H1 (cell line): ENCODE data around the gene BOLA3. TPM values are rescaled to one million over a fixed set of nuclear protein-coding genes. Genes with fewer than 3 reads are reported as not detected.

Experiments used
- BRCA1 ChIP-seq: IDR thresholded peaks from 2 replicates; pipeline ENCODE4 v1.6.1; 2012; ENCODE audit warnings: low read depth, low read length, improper control_type of control experiment
- CBX8 ChIP-seq: fragments of 300-800, 300-1000 bp; sonication (generic); IDR thresholded peaks from 2 replicates; pipeline ENCODE4 v1.7.1; 2016; ENCODE audit warnings: low read depth, low read length, borderline replicate concordance
- CEBPB ChIP-seq: IDR thresholded peaks from 2 replicates; pipeline ENCODE4 v1.6.1; 2012; ENCODE audit warnings: low read depth, low read length
- GABPA ChIP-seq: IDR thresholded peaks from 2 replicates; pipeline ENCODE4 v1.6.1; 2011; ENCODE audit warnings: mild to moderate bottlenecking, low read length, moderate library complexity, borderline replicate concordance; ENCODE audit not compliant: insufficient read depth
- HDAC2 ChIP-seq, 2 experiments: fragments of 300-600 bp in 1 of 2; sonication (generic) in 1 of 2; IDR thresholded peaks; 2 replicates each; pipeline ENCODE4 v1.6.1; 2011 to 2012; ENCODE audit warnings: low read depth in 2 of 2, low read length in 2 of 2, mild to moderate bottlenecking in 2 of 2, moderate library complexity in 2 of 2, borderline replicate concordance in 1 of 2, inconsistent platforms in 1 of 2
- POLR2AphosphoS5 ChIP-seq: IDR thresholded peaks from 2 replicates; pipeline ENCODE4 v1.6.1; 2011; ENCODE audit warnings: low read depth, low read length
- POU5F1 ChIP-seq: IDR thresholded peaks from 2 replicates; pipeline ENCODE4 v1.6.1; 2011; ENCODE audit warnings: low read depth, mild to moderate bottlenecking, low read length, moderate library complexity
- RFX5 ChIP-seq: IDR thresholded peaks from 2 replicates; pipeline ENCODE4 v1.6.1; 2011; ENCODE audit warnings: low read depth, low read length, improper control_type of control experiment, borderline replicate concordance
- TBP ChIP-seq: IDR thresholded peaks from 2 replicates; pipeline ENCODE4 v1.6.1; 2011; ENCODE audit warnings: low read depth, low read length, improper control_type of control experiment
- polyA plus RNA-seq, 7 experiments: library from polyadenylated mRNA; depleted of rRNA in 3 of 7; stranded (reverse) in 5 of 7; unstranded in 2 of 7; fragments of >200 nt in 5 of 7; fragments of 200-250 nt in 2 of 7; gene quantifications; 1 replicate in 5 of 7; 2 replicates in 1 of 7; 4 replicates in 1 of 7; pipeline versions ENCODE4 v1.2.1 to v1.2.3, GENCODE V29; 2011 to 2013; ENCODE audit warnings: missing spikeins in 2 of 7, mixed read lengths in 2 of 7
- total RNA-seq: library from RNA; stranded (reverse); fragmentation: NEBNext Ultra II Directional; extraction: Animal tissue kit (Norgen Biotek cat#: 25700); gene quantifications from 2 replicates; pipeline ENCODE4 v1.2.1, GENCODE V29; 2021
- TF ChIP-seq, protein P1 (sequence below): fragments of 300-600 bp; sonication (generic); IDR thresholded peaks from 2 replicates; pipeline ENCODE4 v1.7.1; 2012; ENCODE audit warnings: low read length, moderate library complexity, mild to moderate bottlenecking, inconsistent platforms; ENCODE audit not compliant: insufficient replicate concordance
- TF ChIP-seq, protein P2 (sequence below): IDR thresholded peaks from 2 replicates; pipeline ENCODE4 v1.6.1; 2011; ENCODE audit warnings: low read depth, mild to moderate bottlenecking, low read length; ENCODE audit not compliant: insufficient read depth

Gene BOLA3
- total and polyA plus RNA-seq, 2 of the 8 experiments (the other 6 are each of a cell fraction or from before 2014, with no cell fraction given), result 46.1 to 67.3 TPM

DNA sequence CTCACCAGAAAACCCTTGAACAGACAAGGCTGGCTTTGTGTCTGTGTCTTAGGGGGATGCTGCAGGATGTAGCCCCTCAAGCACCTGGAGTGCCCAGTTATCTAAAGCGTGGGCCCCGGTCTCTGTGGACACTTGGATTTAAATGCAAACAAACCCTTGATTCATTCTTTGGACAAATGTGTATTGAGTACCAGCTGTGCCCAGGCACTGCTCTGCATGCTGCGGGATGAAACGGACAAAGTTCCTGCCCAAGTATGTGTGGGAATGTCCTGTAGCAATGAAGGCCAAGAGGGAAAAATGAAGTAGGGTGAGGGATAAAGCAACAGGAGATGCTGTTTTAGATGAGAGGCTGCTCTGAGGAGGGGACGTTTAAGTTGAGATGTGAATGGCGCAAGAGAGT, 53.9 kb downstream of the BOLA3 start (continued):
- TF ChIP-seq, protein P1, sequence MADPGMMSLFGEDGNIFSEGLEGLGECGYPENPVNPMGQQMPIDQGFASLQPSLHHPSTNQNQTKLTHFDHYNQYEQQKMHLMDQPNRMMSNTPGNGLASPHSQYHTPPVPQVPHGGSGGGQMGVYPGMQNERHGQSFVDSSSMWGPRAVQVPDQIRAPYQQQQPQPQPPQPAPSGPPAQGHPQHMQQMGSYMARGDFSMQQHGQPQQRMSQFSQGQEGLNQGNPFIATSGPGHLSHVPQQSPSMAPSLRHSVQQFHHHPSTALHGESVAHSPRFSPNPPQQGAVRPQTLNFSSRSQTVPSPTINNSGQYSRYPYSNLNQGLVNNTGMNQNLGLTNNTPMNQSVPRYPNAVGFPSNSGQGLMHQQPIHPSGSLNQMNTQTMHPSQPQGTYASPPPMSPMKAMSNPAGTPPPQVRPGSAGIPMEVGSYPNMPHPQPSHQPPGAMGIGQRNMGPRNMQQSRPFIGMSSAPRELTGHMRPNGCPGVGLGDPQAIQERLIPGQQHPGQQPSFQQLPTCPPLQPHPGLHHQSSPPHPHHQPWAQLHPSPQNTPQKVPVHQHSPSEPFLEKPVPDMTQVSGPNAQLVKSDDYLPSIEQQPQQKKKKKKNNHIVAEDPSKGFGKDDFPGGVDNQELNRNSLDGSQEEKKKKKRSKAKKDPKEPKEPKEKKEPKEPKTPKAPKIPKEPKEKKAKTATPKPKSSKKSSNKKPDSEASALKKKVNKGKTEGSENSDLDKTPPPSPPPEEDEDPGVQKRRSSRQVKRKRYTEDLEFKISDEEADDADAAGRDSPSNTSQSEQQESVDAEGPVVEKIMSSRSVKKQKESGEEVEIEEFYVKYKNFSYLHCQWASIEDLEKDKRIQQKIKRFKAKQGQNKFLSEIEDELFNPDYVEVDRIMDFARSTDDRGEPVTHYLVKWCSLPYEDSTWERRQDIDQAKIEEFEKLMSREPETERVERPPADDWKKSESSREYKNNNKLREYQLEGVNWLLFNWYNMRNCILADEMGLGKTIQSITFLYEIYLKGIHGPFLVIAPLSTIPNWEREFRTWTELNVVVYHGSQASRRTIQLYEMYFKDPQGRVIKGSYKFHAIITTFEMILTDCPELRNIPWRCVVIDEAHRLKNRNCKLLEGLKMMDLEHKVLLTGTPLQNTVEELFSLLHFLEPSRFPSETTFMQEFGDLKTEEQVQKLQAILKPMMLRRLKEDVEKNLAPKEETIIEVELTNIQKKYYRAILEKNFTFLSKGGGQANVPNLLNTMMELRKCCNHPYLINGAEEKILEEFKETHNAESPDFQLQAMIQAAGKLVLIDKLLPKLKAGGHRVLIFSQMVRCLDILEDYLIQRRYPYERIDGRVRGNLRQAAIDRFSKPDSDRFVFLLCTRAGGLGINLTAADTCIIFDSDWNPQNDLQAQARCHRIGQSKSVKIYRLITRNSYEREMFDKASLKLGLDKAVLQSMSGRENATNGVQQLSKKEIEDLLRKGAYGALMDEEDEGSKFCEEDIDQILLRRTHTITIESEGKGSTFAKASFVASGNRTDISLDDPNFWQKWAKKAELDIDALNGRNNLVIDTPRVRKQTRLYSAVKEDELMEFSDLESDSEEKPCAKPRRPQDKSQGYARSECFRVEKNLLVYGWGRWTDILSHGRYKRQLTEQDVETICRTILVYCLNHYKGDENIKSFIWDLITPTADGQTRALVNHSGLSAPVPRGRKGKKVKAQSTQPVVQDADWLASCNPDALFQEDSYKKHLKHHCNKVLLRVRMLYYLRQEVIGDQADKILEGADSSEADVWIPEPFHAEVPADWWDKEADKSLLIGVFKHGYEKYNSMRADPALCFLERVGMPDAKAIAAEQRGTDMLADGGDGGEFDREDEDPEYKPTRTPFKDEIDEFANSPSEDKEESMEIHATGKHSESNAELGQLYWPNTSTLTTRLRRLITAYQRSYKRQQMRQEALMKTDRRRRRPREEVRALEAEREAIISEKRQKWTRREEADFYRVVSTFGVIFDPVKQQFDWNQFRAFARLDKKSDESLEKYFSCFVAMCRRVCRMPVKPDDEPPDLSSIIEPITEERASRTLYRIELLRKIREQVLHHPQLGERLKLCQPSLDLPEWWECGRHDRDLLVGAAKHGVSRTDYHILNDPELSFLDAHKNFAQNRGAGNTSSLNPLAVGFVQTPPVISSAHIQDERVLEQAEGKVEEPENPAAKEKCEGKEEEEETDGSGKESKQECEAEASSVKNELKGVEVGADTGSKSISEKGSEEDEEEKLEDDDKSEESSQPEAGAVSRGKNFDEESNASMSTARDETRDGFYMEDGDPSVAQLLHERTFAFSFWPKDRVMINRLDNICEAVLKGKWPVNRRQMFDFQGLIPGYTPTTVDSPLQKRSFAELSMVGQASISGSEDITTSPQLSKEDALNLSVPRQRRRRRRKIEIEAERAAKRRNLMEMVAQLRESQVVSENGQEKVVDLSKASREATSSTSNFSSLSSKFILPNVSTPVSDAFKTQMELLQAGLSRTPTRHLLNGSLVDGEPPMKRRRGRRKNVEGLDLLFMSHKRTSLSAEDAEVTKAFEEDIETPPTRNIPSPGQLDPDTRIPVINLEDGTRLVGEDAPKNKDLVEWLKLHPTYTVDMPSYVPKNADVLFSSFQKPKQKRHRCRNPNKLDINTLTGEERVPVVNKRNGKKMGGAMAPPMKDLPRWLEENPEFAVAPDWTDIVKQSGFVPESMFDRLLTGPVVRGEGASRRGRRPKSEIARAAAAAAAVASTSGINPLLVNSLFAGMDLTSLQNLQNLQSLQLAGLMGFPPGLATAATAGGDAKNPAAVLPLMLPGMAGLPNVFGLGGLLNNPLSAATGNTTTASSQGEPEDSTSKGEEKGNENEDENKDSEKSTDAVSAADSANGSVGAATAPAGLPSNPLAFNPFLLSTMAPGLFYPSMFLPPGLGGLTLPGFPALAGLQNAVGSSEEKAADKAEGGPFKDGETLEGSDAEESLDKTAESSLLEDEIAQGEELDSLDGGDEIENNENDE, result no peak
- TF ChIP-seq RFX5, result no peak
- no peak for TF ChIP-seq POLR2AphosphoS5
- no peak for TF ChIP-seq POU5F1
- no peak for TF ChIP-seq GABPA
- TF ChIP-seq BRCA1, result no peak
- TF ChIP-seq HDAC2 (IDR thresholded peaks at IDR 0.05; ENCODE audit: borderline replicate concordance in 1 of 2, low read depth in 2 of 2, low read length in 2 of 2), result no peak
- TF ChIP-seq, protein P2, sequence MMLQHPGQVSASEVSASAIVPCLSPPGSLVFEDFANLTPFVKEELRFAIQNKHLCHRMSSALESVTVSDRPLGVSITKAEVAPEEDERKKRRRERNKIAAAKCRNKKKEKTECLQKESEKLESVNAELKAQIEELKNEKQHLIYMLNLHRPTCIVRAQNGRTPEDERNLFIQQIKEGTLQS, result no peak
- TF ChIP-seq CBX8, result no peak
- TF ChIP-seq TBP, result no peak
- TF ChIP-seq CEBPB, result no peak
